ENCODE data around the gene CADM4.
"Not testable (repeated sequence)": the region's sequence is repeated elsewhere in the genome, so short reads cannot be mapped to it uniquely, and the experiment has no call there.

The CADM4 gene

GRCh38 chr19:43662487-43662886 lies 22.8 kb upstream of the CADM4 start:
- no peak for DNase-seq

- no peak for DNase-seq
Observed at GRCh38 chr19:43660971-43661360, 21.3 kb upstream of the CADM4 start.

GRCh38 chr19:43660301-43660970 lies 20.8 kb upstream of the CADM4 start:
- DNase-seq, result no peak

GRCh38 chr19:43658494-43658893 lies 18.8 kb upstream of the CADM4 start:
- no peak for DNase-seq

- no peak for DNase-seq
Observed at GRCh38 chr19:43658001-43658400, 18.4 kb upstream of the CADM4 start.

GRCh38 chr19:43656436-43656835 lies 16.8 kb upstream of the CADM4 start:
- no peak for DNase-seq

- DNase-seq, result no peak
Observed at GRCh38 chr19:43652546-43652874, 12.9 kb upstream of the CADM4 start.

- no peak for DNase-seq
Observed at GRCh38 chr19:43651758-43652545, 12.3 kb upstream of the CADM4 start.

GRCh38 chr19:43650276-43650675 lies 10.6 kb upstream of the CADM4 start:
- DNase-seq, result not testable (repeated sequence)

GRCh38 chr19:43649514-43649913 lies 9.9 kb upstream of the CADM4 start:
- DNase-seq, result no peak

- no peak for DNase-seq
Observed at GRCh38 chr19:43648633-43649032, 9.0 kb upstream of the CADM4 start.

GRCh38 chr19:43644181-43644580 lies 4.5 kb upstream of the CADM4 start:
- DNase-seq, result no peak

- no peak for DNase-seq
Observed at GRCh38 chr19:43643326-43643725, 3.7 kb upstream of the CADM4 start.

GRCh38 chr19:43642531-43642930 lies 2.9 kb upstream of the CADM4 start:
- DNase-seq, result no peak

- no peak for DNase-seq
Observed at GRCh38 chr19:43641333-43641732, 1.7 kb upstream of the CADM4 start.

GRCh38 chr19:43640424-43640757 lies 741 bp upstream of the CADM4 start:
- DNase-seq, result no peak

GRCh38 chr19:43638995-43639518 lies 593 bp downstream of the CADM4 start:
- no peak for DNase-seq

- no peak for DNase-seq
Observed at GRCh38 chr19:43638214-43638994, 1.2 kb downstream of the CADM4 start.

GRCh38 chr19:43636121-43636683 lies 3.4 kb downstream of the CADM4 start:
- DNase-seq, result no peak

- not testable (repeated sequence) for DNase-seq
Observed at GRCh38 chr19:43635561-43635940, 4.1 kb downstream of the CADM4 start.

- DNase-seq, result no peak
Observed at GRCh38 chr19:43634872-43635560, 4.6 kb downstream of the CADM4 start.

- DNase-seq, result no peak
Observed at GRCh38 chr19:43634506-43634871, 5.2 kb downstream of the CADM4 start.

- no peak for DNase-seq
Observed at GRCh38 chr19:43634068-43634467, 5.6 kb downstream of the CADM4 start.

Data from central memory CD4-positive, alpha-beta T cell (primary cell).